ENCODE results near the gene XIRP1.

Gene XIRP1

GRCh38 chr3:39189959-39190269, 2.5 kb downstream of the XIRP1 start:
- peak; percentile 59 for DNase-seq (ENCODE audit: low read depth)
- no peak overlapping the region for H3K4me3 ChIP-seq (ENCODE audit: low read length)
- TF ChIP-seq CTCF (conservative IDR thresholded peaks at IDR 0.05; ENCODE audit: low read length): peak; percentile 79

GRCh38 chr3:39189150-39189958, 3.0 kb downstream of the XIRP1 start:
- TF ChIP-seq CTCF (conservative IDR thresholded peaks at IDR 0.05; ENCODE audit: low read length): no peak
- H3K4me3 ChIP-seq (ENCODE audit: low read length): no peak overlapping the region
- no peak for DNase-seq (ENCODE audit: low read depth)

GRCh38 chr3:39188271-39189149, 3.9 kb downstream of the XIRP1 start:
- no peak for TF ChIP-seq CTCF (conservative IDR thresholded peaks at IDR 0.05; ENCODE audit: low read length)
- no peak overlapping the region for H3K4me3 ChIP-seq (ENCODE audit: low read length)
- no peak for DNase-seq (ENCODE audit: low read depth)

GRCh38 chr3:39187372-39188155, 4.8 kb downstream of the XIRP1 start:
- DNase-seq (ENCODE audit: low read depth): no peak
- H3K4me3 ChIP-seq (ENCODE audit: low read length): no peak overlapping the region
- no peak for TF ChIP-seq CTCF (conservative IDR thresholded peaks at IDR 0.05; ENCODE audit: low read length)

- H3K4me3 ChIP-seq (ENCODE audit: low read length): no peak overlapping the region
- no peak for DNase-seq (ENCODE audit: low read depth)
- TF ChIP-seq CTCF (conservative IDR thresholded peaks at IDR 0.05; ENCODE audit: low read length): no peak
Measured at GRCh38 chr3:39186692-39187151, 5.7 kb downstream of the XIRP1 start.

GRCh38 chr3:39185959-39186691, 6.3 kb downstream of the XIRP1 start:
- no peak for DNase-seq (ENCODE audit: low read depth)
- no peak overlapping the region for H3K4me3 ChIP-seq (ENCODE audit: low read length)
- no peak for TF ChIP-seq CTCF (conservative IDR thresholded peaks at IDR 0.05; ENCODE audit: low read length)
